ENCODE data around the gene DHH. TPM values are rescaled to one million over a fixed set of nuclear protein-coding genes. Genes with fewer than 3 reads are reported as not detected.

Gene DHH
- total RNA-seq, 6 donors from 2014 or later: 0.39 to 3.1 (median 0.76) TPM; not detected in 1

GRCh38 chr12:49084438-49084837, 10.2 kb downstream of the DHH start:
- Histone ChIP-seq H3K27me3 (peaks cover 0 to 6% (median 1%) of the 10 kb centered on the region in 4 donors), H3K27ac (no peak overlapping the region), H3K9me3 (no peaks in the 10 kb centered on the region), H3K36me3 (no peaks in the 10 kb centered on the region), H3K4me1 (peaks cover 12 to 20% (median 16%) of the 10 kb centered on the region in 4 donors), H3K4me3 (no peak overlapping the region)
- no peak for DNase-seq
- TF ChIP-seq POLR2A (IDR thresholded peaks at IDR 0.05): no peak
- no peak for TF ChIP-seq CTCF (IDR thresholded peaks at IDR 0.05)
- TF ChIP-seq POLR2AphosphoS5 (IDR thresholded peaks at IDR 0.05): no peak
- TF ChIP-seq EP300 (IDR thresholded peaks at IDR 0.05): no peak
- no peak for ATAC-seq (ENCODE audit: low FRiP score in 2 of 2)
- whole genome bisulfite sequencing, 2 donors: 100% methylated on average over 3 of the region's 3 CpGs

- no peak overlapping the region for H3K27ac ChIP-seq
- H3K4me3 ChIP-seq: no peak overlapping the region
- ATAC-seq (ENCODE audit: low FRiP score in 2 of 2): no peak
- DNase-seq: no peak
- no peak for TF ChIP-seq EP300 (IDR thresholded peaks at IDR 0.05)
- TF ChIP-seq CTCF (IDR thresholded peaks at IDR 0.05): no peak
- no peak for TF ChIP-seq POLR2A (IDR thresholded peaks at IDR 0.05)
- no peak for TF ChIP-seq POLR2AphosphoS5 (IDR thresholded peaks at IDR 0.05)
- H3K4me1 ChIP-seq: no peaks in the 10 kb centered on the region
- no peaks in the 10 kb centered on the region for H3K9me3 ChIP-seq
- 77 to 82% methylated on average over 1 of the region's 1 CpG for WGBS, 2 donors
- no peaks in the 10 kb centered on the region for H3K36me3 ChIP-seq
- H3K27me3 ChIP-seq: no peaks in the 10 kb centered on the region
Observed at GRCh38 chr12:49079793-49080192, 14.8 kb downstream of the DHH start.

GRCh38 chr12:49070971-49071370, 23.6 kb downstream of the DHH start:
- DNase-seq (peak in 1 of 2 donors; percentile 65), ATAC-seq (ENCODE audit: low FRiP score in 2 of 2) (no peak)
- no peak for TF ChIP-seq CTCF (IDR thresholded peaks at IDR 0.05)
- no peak for TF ChIP-seq POLR2A (IDR thresholded peaks at IDR 0.05)
- no peak for TF ChIP-seq EP300 (IDR thresholded peaks at IDR 0.05)
- TF ChIP-seq POLR2AphosphoS5 (IDR thresholded peaks at IDR 0.05): no peak
- no peaks in the 10 kb centered on the region for H3K27me3 ChIP-seq
- no peak overlapping the region for H3K27ac ChIP-seq
- H3K36me3 ChIP-seq: no peaks in the 10 kb centered on the region
- no peaks in the 10 kb centered on the region for H3K9me3 ChIP-seq
- H3K4me3 ChIP-seq: no peak overlapping the region
- 90 to 95% methylated on average over 11 of the region's 11 CpGs for WGBS, 2 donors
- peaks cover 7 to 18% (median 12%) of the 10 kb centered on the region in 4 donors for H3K4me1 ChIP-seq

GRCh38 chr12:49069507-49070346, 24.9 kb downstream of the DHH start, which contains the start of gene RHEBL1:
RHEBL1 (minus strand) TSS chr12:49069979; CDS start chr12:49069785, 194 bp downstream.
- H3K27me3 ChIP-seq: no peaks in the 10 kb centered on the region
- no peaks in the 10 kb centered on the region for H3K36me3 ChIP-seq
- 0% methylated on average over 43 to 49 of the region's 60 CpGs for WGBS, 2 donors
- peak; percentile 99 to 100 for DNase-seq
- ATAC-seq (ENCODE audit: low FRiP score in 2 of 2): peak; percentile 100
- peak in 3 of 6 experiments; percentile 8 to 39 (median 31) for TF ChIP-seq CTCF (IDR thresholded peaks at IDR 0.05)
- peak in 1 of 2 donors; percentile 68 for TF ChIP-seq POLR2AphosphoS5 (IDR thresholded peaks at IDR 0.05)
- no peak for TF ChIP-seq EP300 (IDR thresholded peaks at IDR 0.05)
- TF ChIP-seq POLR2A (IDR thresholded peaks at IDR 0.05): peak in 2 of 4 donors; percentile 45 to 56
- peaks cover 7 to 18% (median 12%) of the 10 kb centered on the region in 4 donors for H3K4me1 ChIP-seq
- peak within 1 kb of the TSS; percentile 34 to 94 (median 83) for H3K4me3 ChIP-seq
- H3K27ac ChIP-seq: peak within 1 kb of the TSS; percentile 28 to 83 (median 71)
- H3K9me3 ChIP-seq: no peaks in the 10 kb centered on the region

Data from upper lobe of left lung (tissue), 6 donors.